HepG2 (cell line): Measurements from ENCODE around the gene RCBTB2. TPM values are rescaled to one million over a fixed set of nuclear protein-coding genes. Genes with fewer than 3 reads are reported as not detected.

Experiments
- ATAC-seq: fragments of 200-7000 bp; cut with Tn5 transposase; 3 replicates; pipeline ENCODE4 v1.9.1; 2020; ENCODE audit warnings: mild to moderate bottlenecking, moderate library complexity
- BruUV-seq: library from RNA; stranded (reverse); fragments of 400-500 nt; replicated peaks from 2 replicates; lab custom pipeline; 2021; lab: Mats Ljungman, UMichigan
- CTCF ChIA-PET: fragments of 300-600 bp; formaldehyde crosslinking; extraction: SDS; loops from one replicate; lab custom pipeline; 2021; ENCODE audit warnings: low total read pairs, inconsistent platforms, low intra/inter-chr PET ratio; lab: Yijun Ruan, JAX
- POLR2A ChIA-PET: fragments of 350-600 bp; sonication (Branson Sonifier 250); formaldehyde crosslinking; loops from one replicate; lab custom pipeline; 2020; ENCODE audit warnings: antibody characterized with exemption, inconsistent platforms; lab: Yijun Ruan, JAX
- DNase-seq: peaks from one replicate; pipeline ENCODE4 v3.0.0-alpha.2; 2015; ENCODE audit warnings: low spot score
- FAIRE-seq: peaks from 3 replicates; lab custom pipeline; 2011; peaks lifted over from hg19 to GRCh38; lab: Jason Lieb, UNC
- H2AFZ ChIP-seq: one replicate; pipeline ENCODE4 v1.6.1; 2011; ENCODE audit warnings: low read length, inconsistent platforms
- H3K27ac ChIP-seq: fragments of 300-600 bp; 3 replicates; pipeline ENCODE4 v1.8.0; 2011; ENCODE audit warnings: mixed run types, mild to moderate bottlenecking, mixed read lengths, low read length, inconsistent platforms; ENCODE audit not compliant: insufficient read depth; ENCODE audit errors: extremely low read length
- H3K27me3 ChIP-seq, 2 experiments: fragments of 200-600 bp in 1 of 2; 2 replicates in 1 of 2; 3 replicates in 1 of 2; pipeline versions ENCODE4 v1.6.0 to v1.8.0; 2011; ENCODE audit warnings: low read length in 2 of 2, mild to moderate bottlenecking in 2 of 2, moderate library complexity in 2 of 2, inconsistent platforms in 1 of 2; ENCODE audit not compliant: insufficient read depth in 2 of 2, control insufficient read depth in 1 of 2
- H3K36me3 ChIP-seq, 2 experiments: fragments of 200-600 bp in 1 of 2; replicated peaks in 1 of 2; 2 replicates in 1 of 2; 3 replicates in 1 of 2; pipeline versions ENCODE4 v1.5.1 to v1.8.0; 2011; ENCODE audit warnings: low read length in 2 of 2, inconsistent platforms in 1 of 2; ENCODE audit not compliant: insufficient read depth in 2 of 2, control insufficient read depth in 1 of 2
- H3K4me1 ChIP-seq: 2 replicates; pipeline ENCODE4 v1.5.1; 2012; ENCODE audit warnings: low read length, inconsistent platforms; ENCODE audit not compliant: insufficient read depth
- H3K4me2 ChIP-seq: 2 replicates; pipeline ENCODE4 v1.6.0; 2011; ENCODE audit warnings: low read depth, low read length, inconsistent platforms
- H3K4me3 ChIP-seq, 3 experiments: fragments of 200-600 bp in 1 of 3; sonication (generic), shearing (Covaris generic) in 1 of 3; replicated peaks in 1 of 3; 2 replicates each; pipeline ENCODE4 v1.5.1; 2011 to 2016; ENCODE audit warnings: low read length in 3 of 3, inconsistent platforms in 2 of 3, low read depth in 2 of 3, mild to moderate bottlenecking in 2 of 3, control low read depth in 1 of 3, mixed read lengths in 1 of 3; ENCODE audit not compliant: insufficient read depth in 1 of 3
- H3K79me2 ChIP-seq: one replicate; pipeline ENCODE4 v1.6.1; 2011; ENCODE audit warnings: low read length, inconsistent platforms; ENCODE audit not compliant: insufficient read depth
- H3K9ac ChIP-seq: 2 replicates; pipeline ENCODE4 v1.6.0; 2011; ENCODE audit warnings: mild to moderate bottlenecking, low read depth, low read length, inconsistent platforms; ENCODE audit not compliant: insufficient read depth
- H3K9me3 ChIP-seq: 2 replicates; pipeline ENCODE4 v1.5.1; 2012; ENCODE audit warnings: mild to moderate bottlenecking, low read length
- H4K20me1 ChIP-seq: 2 replicates; pipeline ENCODE4 v1.6.0; 2011; ENCODE audit warnings: inconsistent platforms, mild to moderate bottlenecking, low read length, moderate library complexity; ENCODE audit not compliant: insufficient read depth
- MAFK ChIP-seq, 2 experiments: IDR thresholded peaks in 1 of 2; conservative IDR thresholded peaks in 1 of 2; 2 replicates each; pipeline ENCODE4 v1.6.1; 2011; ENCODE audit warnings: improper control_type of control experiment in 2 of 2, low read length in 2 of 2
- MEIS2 ChIP-seq: sonication (generic); formaldehyde crosslinking; IDR thresholded peaks from 2 replicates; pipeline ENCODE4 v1.9.0; 2021; ENCODE audit warnings: mild to moderate bottlenecking, missing genetic modification reagents
- ZNF234 ChIP-seq: sonication (generic); formaldehyde crosslinking; conservative IDR thresholded peaks from 2 replicates; pipeline ENCODE4 v1.5.1; 2020; ENCODE audit warnings: mild to moderate bottlenecking, missing genetic modification reagents
- WGBS: methylation state at CpG from one replicate; pipeline ENCODE4 v1.1.6; 2017; ENCODE audit warnings: low lambda C conversion rate; 5-methylcytosine and 5-hydroxymethylcytosine counted together
- in situ Hi-C: cut with HindIII; loops from 2 replicates; pipeline ENCODE4 v1.10.0; 2017; ENCODE audit warnings: low pct_unique_long_range_greater_than_20kb; ENCODE audit not compliant: extremely low pct_ligation_motif_present
- intact Hi-C: fragments of 100-400 bp; cut with micrococcal nuclease; formaldehyde crosslinking; loops from one replicate; pipeline ENCODE4 v1.10.0; 2022; ENCODE audit not compliant: unreplicated experiment
- polyA plus RNA-seq, 8 experiments: library from polyadenylated mRNA; depleted of rRNA in 3 of 8; stranded (reverse) in 7 of 8; unstranded in 1 of 8; fragments of >200 nt; fragmentation: Illumina TruSeq in 4 of 8; extraction: Trizol in 4 of 8; gene quantifications; 2 replicates each; pipeline versions ENCODE4 v1.2.1 to v1.2.3, GENCODE V29; 2011 to 2016; ENCODE audit warnings: low read depth in 4 of 8, missing spikeins in 1 of 8, mixed read lengths in 1 of 8; ENCODE audit not compliant: insufficient read depth in 1 of 8
- total RNA-seq, 5 experiments: library from RNA; depleted of rRNA; stranded (reverse); fragments of >200 nt; fragmentation: Illumina TruSeq; extraction: Trizol; gene quantifications; 2 replicates each; pipeline ENCODE4 v1.2.3, GENCODE V29; 2016; ENCODE audit warnings: low read depth in 1 of 5
- TF ChIP-seq, protein P1 (sequence below): sonication (generic); formaldehyde crosslinking; IDR thresholded peaks from 2 replicates; pipeline ENCODE4 v1.5.1; 2020; ENCODE audit warnings: mild to moderate bottlenecking, missing genetic modification reagents, borderline replicate concordance
- TF ChIP-seq, protein P2 (sequence below): sonication (generic); formaldehyde crosslinking; IDR thresholded peaks from 2 replicates; pipeline ENCODE4 v1.4.0; 2020; ENCODE audit warnings: low read depth, mild to moderate bottlenecking, missing genetic modification reagents

RCBTB2 gene
- total and polyA plus RNA-seq, 2 of the 13 experiments (the other 11 are each of a cell fraction or from before 2014, with no cell fraction given) = 1.9 to 2.7 TPM

DNA sequence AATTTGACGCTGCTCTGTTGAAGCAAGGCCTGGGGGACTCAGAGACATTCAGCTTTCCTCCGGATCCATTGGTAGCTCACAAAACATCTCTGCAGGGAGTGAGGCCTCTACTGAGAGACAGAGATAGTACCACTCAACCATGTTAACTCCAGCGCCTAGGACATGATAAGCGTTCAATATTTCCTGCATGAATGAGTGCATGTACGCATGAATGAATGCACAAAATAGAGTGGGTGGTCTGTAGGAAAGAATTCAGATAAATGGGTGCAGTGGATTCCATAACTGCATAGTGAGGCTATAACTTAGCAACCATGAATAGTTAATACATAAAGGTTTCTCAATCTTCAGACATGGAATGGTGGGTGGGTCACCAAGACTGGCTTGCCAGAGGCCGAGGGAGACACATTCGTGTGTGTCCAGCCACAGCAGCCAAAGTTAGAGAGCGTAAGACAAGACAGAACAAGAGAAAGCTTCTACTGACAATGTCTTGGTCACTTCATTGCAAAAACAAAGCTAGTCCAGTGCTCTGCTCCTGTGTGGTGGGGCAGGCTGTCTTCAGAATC lies 36.3 kb upstream of the RCBTB2 start (continued):
- TF ChIP-seq, protein P1, sequence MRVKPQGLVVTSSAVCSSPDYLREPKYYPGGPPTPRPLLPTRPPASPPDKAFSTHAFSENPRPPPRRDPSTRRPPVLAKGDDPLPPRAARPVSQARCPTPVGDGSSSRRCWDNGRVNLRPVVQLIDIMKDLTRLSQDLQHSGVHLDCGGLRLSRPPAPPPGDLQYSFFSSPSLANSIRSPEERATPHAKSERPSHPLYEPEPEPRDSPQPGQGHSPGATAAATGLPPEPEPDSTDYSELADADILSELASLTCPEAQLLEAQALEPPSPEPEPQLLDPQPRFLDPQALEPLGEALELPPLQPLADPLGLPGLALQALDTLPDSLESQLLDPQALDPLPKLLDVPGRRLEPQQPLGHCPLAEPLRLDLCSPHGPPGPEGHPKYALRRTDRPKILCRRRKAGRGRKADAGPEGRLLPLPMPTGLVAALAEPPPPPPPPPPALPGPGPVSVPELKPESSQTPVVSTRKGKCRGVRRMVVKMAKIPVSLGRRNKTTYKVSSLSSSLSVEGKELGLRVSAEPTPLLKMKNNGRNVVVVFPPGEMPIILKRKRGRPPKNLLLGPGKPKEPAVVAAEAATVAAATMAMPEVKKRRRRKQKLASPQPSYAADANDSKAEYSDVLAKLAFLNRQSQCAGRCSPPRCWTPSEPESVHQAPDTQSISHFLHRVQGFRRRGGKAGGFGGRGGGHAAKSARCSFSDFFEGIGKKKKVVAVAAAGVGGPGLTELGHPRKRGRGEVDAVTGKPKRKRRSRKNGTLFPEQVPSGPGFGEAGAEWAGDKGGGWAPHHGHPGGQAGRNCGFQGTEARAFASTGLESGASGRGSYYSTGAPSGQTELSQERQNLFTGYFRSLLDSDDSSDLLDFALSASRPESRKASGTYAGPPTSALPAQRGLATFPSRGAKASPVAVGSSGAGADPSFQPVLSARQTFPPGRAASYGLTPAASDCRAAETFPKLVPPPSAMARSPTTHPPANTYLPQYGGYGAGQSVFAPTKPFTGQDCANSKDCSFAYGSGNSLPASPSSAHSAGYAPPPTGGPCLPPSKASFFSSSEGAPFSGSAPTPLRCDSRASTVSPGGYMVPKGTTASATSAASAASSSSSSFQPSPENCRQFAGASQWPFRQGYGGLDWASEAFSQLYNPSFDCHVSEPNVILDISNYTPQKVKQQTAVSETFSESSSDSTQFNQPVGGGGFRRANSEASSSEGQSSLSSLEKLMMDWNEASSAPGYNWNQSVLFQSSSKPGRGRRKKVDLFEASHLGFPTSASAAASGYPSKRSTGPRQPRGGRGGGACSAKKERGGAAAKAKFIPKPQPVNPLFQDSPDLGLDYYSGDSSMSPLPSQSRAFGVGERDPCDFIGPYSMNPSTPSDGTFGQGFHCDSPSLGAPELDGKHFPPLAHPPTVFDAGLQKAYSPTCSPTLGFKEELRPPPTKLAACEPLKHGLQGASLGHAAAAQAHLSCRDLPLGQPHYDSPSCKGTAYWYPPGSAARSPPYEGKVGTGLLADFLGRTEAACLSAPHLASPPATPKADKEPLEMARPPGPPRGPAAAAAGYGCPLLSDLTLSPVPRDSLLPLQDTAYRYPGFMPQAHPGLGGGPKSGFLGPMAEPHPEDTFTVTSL = no peak

DNA sequence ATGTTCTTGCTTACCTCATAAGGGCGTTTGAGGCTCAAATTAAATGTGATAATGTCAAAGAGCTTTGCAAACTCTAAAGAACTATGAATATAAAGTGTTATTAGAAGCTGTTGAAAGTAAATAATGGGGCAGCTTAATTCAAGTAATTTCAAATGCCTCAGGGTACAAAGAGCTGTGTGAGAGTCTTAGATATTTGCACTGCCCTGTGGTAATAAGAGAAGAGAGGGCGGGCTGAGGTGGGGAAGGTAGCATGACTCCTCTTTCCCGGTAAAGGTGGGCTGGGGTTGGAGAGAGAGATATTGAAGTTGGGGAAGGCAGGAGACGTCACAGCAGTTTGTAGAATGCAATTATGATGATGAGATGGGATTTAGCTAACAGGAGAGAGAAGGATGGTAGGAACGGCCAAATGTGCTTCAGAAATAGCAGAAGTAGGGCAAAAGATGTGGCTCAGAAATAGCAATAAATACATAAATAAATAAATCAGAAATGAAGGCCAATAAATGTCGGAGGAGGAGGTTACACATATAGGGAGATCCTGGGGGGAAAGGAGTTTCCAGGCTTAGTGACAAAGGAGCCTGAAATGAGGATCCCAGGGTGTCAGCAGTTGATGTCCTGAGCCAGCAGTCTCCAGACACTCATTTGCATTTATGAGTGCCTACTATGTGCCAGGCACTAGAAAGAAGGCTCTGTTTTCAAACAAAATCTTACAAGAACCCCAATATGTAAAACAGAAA lies 35.7 kb upstream of the RCBTB2 start:
- FAIRE-seq = no peak
- H3K4me1 ChIP-seq = peaks cover 46% of the 10 kb centered on the region
- no peak for TF ChIP-seq MAFK (conservative IDR thresholded peaks at IDR 0.05 in 1 of 2, IDR thresholded peaks at IDR 0.05 in 1 of 2; ENCODE audit: low read length in 2 of 2)
- no peak for TF ChIP-seq ZNF234 (CRISPR knock-in tag)
- TF ChIP-seq, protein P2, sequence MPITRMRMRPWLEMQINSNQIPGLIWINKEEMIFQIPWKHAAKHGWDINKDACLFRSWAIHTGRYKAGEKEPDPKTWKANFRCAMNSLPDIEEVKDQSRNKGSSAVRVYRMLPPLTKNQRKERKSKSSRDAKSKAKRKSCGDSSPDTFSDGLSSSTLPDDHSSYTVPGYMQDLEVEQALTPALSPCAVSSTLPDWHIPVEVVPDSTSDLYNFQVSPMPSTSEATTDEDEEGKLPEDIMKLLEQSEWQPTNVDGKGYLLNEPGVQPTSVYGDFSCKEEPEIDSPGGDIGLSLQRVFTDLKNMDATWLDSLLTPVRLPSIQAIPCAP = no peak
- no peak for TF ChIP-seq MEIS2 (CRISPR knock-in tag)
- no TSS peak for BruUV-seq
- no peaks in the 10 kb centered on the region for H4K20me1 ChIP-seq
- ChIA-PET POLR2A (no interaction called here), CTCF (no interaction called here)
- H3K9ac ChIP-seq = no peak overlapping the region
- H3K36me3 ChIP-seq = no peaks in the 10 kb centered on the region
- no peaks in the 10 kb centered on the region for H3K9me3 ChIP-seq
- in situ Hi-C loops = no loop called here
- no peak overlapping the region for H3K27ac ChIP-seq
- no peak for DNase-seq
- no peak for ATAC-seq
- no peaks in the 10 kb centered on the region for H3K27me3 ChIP-seq
- intact Hi-C loops = no loop called here
- peak overlapping the region; percentile 55 for H3K4me2 ChIP-seq
- no peak overlapping the region for H2AFZ ChIP-seq
- WGBS = 50% methylated on average over 6 of the region's 6 CpGs
- H3K79me2 ChIP-seq = no peaks in the 10 kb centered on the region
- H3K4me3 ChIP-seq = peak overlapping the region in 1 of 3 experiments; percentile 14; a peak in 1 of 6 replicates
